Mesenteric fat pad (tissue), 1 donor: Measurements from ENCODE around the gene SMAD6. TPM values are rescaled to one million over a fixed set of nuclear protein-coding genes. Genes with fewer than 3 reads are reported as not detected.
A peak's percentile ranks its signal among the peaks of the same experiment; 100 is the strongest.

Source experiments
- DNase-seq: peaks from one replicate; pipeline ENCODE4 v3.0.0-alpha.2; 2020; ENCODE audit warnings: low spot score
- total RNA-seq: library from RNA; stranded (reverse); fragmentation: NEBNext Ultra II Directional; extraction: Animal tissue kit (Norgen Biotek cat#: 25700); gene quantifications from one replicate; pipeline ENCODE4 v1.2.1, GENCODE V29; 2021
- donor health status: DM: yes; HTN: yes; CAD: no.

The SMAD6 gene
- total RNA-seq, 1 donor from 2014 or later = 32.2 TPM

DNA sequence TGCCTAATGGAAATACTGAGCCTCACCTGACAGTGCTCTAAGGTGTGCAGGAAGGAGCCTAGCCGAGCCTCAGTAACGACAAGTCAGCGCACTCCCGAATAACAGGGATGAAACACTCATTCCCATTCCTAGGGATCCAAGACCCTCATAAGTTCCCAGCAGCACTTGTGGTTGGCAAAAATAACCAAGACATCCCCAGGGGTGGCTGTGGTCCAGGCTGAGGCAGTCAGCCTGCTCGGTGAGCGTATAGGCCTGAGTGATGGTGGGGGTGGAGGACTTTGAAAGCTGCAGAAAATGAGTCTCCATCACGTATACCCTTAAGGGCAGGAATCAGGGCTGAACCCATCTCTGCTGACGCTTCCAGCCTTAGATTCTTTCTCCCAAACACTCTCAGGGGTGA lies 120.1 kb downstream of the SMAD6 start:
- peak; percentile 43 for DNase-seq

GRCh38 chr15:66822576-66822975 lies 120.5 kb downstream of the SMAD6 start:
- peak; percentile 30 for DNase-seq

GRCh38 chr15:66823601-66824000 lies 121.6 kb downstream of the SMAD6 start:
- peak; percentile 81 for DNase-seq

GRCh38 chr15:66824424-66824823 lies 122.4 kb downstream of the SMAD6 start:
- DNase-seq = peak; percentile 62

GRCh38 chr15:66825139-66825538 lies 123.1 kb downstream of the SMAD6 start:
- peak; percentile 22 for DNase-seq

DNA sequence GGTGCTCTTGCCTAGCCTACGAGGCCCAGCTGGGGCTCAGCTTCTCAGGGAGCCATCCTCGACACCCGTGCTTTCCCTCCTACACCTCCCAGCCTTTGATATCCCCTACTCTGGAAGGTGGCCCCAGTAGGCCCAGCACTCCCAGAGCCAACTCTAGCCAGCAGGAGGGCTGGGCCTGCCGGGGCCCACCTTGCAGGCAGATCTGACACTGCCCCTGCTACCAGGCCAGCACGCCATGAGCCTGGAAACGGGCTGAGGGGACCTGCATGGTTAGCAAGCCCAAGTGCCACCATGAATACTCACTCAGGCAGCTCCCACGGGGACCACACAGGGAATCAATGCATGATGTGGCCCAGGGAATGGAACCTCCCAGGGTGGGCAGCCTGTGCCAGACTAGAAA lies 123.7 kb downstream of the SMAD6 start:
- DNase-seq = peak; percentile 81

- DNase-seq = peak; percentile 60
Observed at GRCh38 chr15:66826507-66826906, 124.5 kb downstream of the SMAD6 start.

GRCh38 chr15:66827039-66827697 lies 125.1 kb downstream of the SMAD6 start:
- DNase-seq = peak; percentile 59

DNA sequence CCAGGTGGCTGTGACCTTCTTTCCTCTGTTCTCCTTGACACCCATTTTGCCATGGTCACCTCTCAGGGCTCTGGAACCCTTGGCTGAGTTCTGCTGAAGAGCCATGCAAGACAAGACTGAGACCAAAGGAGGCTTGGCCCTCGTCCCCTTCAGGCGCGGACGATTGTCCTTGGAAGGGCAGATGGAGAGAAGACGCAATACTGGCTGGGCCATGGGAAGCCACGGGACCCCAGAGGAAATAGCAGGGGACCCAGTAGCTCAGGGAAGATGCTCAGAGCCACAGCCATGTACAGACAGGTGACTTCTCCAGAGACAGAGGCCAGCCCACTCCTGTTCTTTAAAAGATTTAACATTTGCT lies 125.6 kb downstream of the SMAD6 start:
- DNase-seq = peak; percentile 57

DNA sequence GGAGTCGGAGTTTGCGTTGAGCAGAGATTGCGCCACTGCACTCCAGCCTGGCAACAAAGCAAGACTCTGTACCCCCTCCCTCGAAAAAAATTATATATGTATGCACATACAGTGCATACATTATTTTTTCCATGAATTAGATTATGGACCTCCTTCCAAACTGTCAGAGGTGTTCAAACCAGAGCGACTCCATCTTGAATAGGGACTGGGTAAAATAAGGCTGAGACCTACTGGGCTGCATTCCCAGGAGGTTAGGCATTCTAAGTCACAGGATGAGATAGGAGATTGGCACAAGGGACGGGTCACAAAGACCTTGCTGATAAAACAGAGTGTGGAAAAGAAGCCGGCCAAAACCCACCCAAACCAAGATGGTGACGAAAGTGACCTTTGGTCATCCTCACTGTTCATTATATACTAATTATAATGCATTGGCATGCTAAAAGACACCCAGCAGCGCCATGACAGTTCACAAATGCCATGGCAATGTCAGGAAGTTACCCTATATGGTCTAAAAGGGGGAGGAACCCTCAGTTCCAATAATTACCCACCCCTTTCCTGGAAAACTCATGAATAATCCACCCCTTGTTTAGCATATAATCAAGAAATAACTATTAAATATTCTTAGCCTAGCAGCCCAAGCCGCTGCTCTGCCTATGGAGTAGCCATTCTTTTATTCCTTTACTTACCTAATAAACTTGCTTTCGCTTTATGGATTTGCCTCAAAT lies 126.9 kb downstream of the SMAD6 start:
- peak; percentile 14 for DNase-seq

- DNase-seq = no peak
Observed at GRCh38 chr15:66829551-66830121, 127.6 kb downstream of the SMAD6 start.

GRCh38 chr15:66830358-66830757 lies 128.3 kb downstream of the SMAD6 start:
- DNase-seq = peak; percentile 35

GRCh38 chr15:66830823-66831222 lies 128.8 kb downstream of the SMAD6 start:
- DNase-seq = peak; percentile 33

- DNase-seq = no peak
Observed at GRCh38 chr15:66831289-66831688, 129.3 kb downstream of the SMAD6 start.

- DNase-seq = peak; percentile 45
Observed at GRCh38 chr15:66831801-66832390, 129.9 kb downstream of the SMAD6 start.

Other genes with a start within 250 kb of the SMAD6 start
- gene SNAPC5, start 204.5 kb upstream of the SMAD6 start, total RNA-seq = 18.4 TPM
- 1,807 TPM for gene RPL4, start 197.4 kb upstream of the SMAD6 start, total RNA-seq
- gene ZWILCH, start 196.9 kb upstream of the SMAD6 start, total RNA-seq = 4.4 TPM
- gene LCTL, start 136.2 kb upstream of the SMAD6 start, total RNA-seq = not detected